NCI-H226 (cell line): ENCODE results near the gene BRMS1L.
"Not testable (repeated sequence)": the region's sequence is repeated elsewhere in the genome, so short reads cannot be mapped to it uniquely, and the experiment has no call there.

Experiments
- DNase-seq: peaks from one replicate; pipeline ENCODE4 v3.0.0-alpha.2; 2015

Gene BRMS1L, protein sequence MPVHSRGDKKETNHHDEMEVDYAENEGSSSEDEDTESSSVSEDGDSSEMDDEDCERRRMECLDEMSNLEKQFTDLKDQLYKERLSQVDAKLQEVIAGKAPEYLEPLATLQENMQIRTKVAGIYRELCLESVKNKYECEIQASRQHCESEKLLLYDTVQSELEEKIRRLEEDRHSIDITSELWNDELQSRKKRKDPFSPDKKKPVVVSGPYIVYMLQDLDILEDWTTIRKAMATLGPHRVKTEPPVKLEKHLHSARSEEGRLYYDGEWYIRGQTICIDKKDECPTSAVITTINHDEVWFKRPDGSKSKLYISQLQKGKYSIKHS

DNA sequence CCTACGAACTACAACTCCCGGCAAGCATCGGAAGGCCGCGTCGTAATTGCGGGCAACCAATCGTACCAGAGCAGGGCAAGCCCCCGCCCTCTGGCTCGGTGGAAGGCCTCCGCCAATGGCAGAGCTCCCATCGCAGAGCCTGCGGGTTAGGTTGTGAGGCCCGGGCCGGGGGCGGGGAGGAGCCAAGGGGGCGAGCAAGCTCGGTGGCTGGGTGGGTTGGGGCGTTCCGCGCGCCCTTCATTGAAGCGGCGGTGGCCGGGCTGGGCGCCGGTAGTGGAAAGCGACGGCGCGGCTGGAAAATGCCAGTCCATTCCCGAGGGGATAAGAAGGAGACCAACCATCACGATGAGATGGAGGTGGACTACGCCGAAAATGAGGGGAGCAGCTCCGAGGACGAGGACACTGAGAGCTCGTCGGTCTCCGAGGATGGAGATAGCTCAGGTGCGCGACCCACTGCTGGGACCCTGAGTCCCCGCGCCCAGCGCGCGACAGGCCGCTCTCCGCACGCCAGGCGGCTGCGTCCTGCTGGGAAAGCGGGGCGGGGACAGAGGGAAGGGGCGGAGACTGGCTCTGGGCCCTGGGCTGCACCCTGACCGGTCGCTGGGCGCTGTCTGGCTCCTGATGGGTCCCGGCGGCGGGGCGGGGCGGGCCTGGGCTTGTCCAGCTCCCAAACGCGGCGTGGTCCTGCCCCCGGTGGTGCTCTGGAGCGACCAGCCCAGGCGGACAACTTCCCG lies at the start of gene BRMS1L:
TSS of gene BRMS1L (plus strand) at position 121 of the 734 bp plus-strand sequence. CDS start at position 300, 179 bp downstream.
- DNase-seq, result peak; percentile 99

DNA sequence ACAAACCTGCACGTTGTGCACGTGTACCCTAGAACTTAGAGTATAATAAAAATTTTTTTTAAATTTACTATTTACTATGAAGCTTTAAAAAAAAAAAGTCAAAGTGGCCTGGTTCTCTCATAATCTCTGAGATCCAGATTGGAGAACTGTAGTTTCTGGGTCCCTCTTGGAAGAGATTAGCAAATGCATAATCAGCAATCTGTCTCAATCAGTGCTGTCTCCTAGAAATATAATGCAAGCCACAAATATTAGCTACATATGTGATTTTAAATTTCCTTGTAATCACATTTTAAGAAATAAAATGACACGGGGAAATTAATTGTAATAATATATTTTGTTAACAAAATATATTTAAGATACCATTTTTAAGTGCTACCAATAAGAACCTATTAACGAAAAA lies 49.3 kb upstream of the BRMS1L start:
- no peak for DNase-seq

DNA sequence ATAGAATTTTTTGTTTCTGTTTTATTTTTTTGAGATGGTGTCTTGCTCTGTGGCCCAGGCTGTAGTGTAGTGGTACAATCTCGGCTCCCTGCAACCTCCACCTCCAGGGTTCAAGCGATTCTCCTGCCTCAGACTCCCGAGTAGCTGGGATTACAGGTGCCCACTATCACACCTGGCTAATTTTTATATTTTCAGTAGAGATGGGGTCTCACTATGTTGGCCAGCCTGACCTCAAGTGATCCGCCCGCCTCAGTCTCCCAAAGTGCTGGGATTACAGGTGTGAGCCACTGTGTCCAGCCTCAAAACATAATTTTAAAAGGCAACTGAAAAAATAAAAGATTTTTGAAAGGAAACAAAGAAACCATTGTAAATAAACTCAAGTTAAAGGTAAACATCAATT lies 48.6 kb upstream of the BRMS1L start:
- not testable (repeated sequence) for DNase-seq

DNA sequence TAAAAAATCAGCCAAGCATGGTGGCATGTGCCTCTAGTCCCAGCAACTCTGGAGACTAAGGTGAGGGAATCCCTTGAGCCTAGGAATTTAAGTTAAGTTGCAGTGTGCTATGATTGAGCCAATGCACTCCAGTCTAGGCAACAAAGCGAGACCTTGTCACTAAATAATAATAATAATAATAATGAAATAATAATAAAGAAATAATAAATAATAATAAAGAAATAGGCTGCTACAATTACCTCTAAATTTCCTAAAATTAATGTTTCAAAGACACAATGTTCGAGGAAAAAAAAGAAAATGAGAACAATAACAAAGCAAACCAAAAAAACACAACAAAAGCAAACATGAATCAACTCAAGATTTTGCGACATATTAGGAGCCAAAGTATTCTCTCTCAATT lies 46.8 kb upstream of the BRMS1L start:
- no peak for DNase-seq

DNA sequence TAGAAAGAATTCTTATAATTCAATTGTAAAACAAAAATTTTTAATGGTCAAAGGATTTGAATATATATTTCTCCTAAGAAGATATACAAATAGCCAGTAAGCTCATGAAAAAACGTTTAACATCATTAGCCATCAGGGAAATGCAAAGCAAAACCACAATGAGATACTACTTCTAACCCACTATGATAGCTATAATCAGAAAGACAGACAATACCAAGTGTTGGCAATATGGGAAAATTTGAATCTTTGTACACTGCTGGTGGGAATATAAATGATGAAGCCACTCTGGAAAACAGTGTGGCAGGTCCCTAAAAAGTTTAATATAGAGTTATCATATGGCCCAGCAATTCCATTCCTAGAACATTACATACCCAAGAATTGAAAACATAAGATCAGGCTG lies 42.4 kb upstream of the BRMS1L start:
- DNase-seq, result no peak

DNA sequence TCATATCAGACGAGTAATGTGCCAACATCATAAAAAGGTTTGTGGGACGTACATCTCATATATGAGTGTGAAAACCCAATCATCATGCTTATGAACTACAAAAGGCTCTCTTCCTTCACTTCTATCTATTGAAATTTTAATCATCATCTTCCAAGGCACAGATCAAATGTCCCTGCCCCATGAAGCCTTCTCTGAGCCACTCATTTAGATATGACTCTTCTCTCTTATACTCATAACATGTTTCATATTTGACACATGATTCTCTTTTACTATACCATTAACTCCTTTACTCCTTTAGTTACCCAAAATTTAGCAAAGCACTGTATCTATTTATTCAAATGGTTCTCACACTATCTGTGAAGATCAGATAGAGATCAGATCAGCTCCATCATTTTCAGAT lies 39.3 kb upstream of the BRMS1L start:
- no peak for DNase-seq

DNA sequence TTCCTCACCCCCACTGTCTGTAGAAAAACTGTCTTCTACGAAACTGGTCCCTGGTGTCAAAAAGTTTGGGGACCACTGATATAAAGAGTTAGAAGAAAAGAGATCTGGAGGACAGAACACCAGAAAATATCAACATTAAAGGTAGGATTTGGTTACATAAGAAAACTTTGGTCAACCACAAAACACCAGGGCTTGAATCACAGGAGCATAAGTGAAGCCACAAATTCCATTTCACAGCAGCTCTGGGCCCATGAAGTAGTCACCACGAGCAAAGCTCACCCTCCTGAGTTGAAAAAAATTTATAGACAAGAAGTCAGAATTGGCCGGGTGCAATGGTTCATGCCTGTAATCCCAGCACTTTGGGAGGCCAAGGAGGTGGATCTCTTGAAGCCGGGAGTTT lies 36.5 kb upstream of the BRMS1L start:
- DNase-seq, result no peak

DNA sequence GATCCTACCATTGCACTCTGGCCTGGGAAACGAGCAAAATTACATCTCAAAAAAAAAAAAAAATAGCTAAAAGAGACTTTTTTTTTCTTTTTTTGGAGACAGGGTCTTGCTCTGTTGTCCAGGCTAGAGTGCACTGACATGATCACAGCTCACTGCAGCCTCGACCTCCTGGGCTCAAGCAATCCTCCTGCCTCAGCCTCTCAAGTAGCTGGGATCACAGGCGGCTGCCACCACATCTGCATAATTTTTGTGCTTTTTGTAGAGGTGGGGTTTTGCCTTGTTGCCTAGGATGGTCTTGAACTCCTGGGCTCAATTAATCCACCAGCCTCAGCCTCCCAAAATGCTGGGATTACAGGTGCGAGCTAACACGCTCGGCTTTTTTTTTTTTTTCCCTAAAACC lies 28.3 kb upstream of the BRMS1L start:
- DNase-seq, result no peak

DNA sequence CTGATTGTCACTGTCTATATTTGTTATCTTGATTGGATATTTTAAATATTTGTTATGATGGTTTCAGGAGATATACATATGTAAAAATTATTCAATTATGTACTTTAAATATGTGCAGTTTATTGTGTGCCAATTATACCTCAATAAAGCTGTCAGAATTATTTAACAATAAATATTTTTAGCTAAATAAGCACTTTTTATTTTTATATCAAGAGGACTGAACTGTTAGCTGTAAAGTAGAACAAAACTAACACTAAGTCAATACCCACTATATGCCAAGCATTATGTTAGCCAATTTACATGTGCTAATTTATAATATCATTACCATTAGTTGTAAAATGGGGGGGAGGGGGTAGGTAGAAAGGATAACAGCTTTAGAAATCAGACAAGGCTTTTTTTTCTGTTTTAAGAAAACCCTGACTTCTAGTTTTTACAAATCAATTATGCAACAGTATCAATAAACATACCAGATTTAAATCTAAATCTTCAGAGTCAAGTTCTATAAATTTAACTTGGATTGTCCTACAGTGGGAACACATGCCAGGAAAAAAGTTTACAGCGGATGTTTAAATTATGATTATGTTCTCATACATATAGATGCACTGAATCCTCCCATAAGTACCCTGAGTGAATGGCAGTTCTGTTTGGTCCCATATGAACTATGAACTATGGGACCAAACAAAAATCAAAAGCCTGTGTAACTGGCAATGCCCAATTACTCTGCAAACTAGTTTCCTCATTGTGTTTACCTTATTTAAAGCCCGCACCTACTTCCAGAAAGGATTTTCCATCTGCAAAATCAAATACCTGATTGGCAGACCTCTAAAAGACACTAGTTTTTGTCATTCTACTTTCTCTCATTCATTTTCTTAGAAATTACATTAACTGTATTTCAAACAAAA lies 19.9 kb upstream of the BRMS1L start:
- DNase-seq, result no peak

DNA sequence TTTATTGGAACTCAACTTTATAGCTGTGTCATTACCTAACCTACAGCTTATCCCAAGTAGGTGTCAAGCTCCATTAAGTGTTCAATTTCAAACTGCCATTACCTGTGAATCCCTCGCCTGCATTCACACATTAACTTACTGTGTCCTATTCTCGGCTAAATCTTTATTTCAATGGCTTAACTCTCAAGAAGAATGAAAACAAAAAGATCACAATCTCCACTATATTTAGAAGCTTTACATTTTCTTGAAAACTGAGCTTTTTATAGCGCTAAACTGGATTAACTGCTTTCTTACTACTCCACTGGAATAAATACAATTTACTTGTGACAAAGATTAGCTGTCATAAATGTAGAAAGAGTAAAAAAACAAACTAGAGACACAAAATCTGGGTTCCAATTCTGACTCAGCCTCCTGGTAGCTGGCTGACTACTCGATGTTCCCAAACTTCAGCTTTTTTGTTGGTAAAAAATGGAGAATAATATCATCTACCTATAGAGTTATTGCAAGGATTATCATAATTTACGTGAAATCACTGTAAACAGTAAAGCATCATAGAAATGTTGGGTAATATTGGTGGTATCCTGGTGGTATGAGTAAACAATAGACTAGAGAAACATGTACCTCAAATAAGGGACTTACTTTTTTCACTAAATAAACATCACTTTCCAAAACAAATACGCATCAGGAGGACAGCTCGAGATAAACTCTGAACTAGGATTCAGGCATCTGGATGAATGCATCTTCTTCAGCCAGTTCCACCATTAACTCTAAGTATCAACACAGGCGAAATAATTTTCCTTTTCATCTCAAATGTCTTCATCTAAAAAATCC lies 18.8 kb upstream of the BRMS1L start:
- DNase-seq, result no peak

DNA sequence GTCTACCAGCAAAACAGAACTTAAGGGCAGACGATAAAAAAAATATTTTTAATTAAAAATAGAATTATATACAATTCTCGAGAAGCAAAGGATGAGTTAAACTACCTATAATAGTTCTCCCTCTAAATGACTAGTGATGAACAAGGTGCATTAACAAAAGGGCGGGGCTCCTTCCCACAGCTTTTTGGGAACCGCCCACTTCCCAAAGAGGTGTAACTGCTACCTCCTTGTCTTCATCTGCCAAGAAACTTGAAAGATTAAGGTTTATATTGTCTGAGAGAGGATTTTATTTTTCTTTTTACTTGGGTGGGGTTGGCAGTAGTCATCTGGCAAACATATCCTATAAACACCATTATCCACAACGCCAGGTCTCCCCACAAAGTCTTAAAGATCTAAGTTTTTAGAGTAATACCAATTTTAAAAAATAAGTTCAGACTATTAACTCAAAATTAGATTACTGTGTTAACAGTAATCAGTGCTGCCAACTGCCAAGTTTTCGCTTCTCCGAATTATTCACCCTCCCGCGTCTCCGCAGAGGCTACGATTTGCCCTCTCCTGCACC lies 18.0 kb upstream of the BRMS1L start:
- peak; percentile 12 for DNase-seq

DNA sequence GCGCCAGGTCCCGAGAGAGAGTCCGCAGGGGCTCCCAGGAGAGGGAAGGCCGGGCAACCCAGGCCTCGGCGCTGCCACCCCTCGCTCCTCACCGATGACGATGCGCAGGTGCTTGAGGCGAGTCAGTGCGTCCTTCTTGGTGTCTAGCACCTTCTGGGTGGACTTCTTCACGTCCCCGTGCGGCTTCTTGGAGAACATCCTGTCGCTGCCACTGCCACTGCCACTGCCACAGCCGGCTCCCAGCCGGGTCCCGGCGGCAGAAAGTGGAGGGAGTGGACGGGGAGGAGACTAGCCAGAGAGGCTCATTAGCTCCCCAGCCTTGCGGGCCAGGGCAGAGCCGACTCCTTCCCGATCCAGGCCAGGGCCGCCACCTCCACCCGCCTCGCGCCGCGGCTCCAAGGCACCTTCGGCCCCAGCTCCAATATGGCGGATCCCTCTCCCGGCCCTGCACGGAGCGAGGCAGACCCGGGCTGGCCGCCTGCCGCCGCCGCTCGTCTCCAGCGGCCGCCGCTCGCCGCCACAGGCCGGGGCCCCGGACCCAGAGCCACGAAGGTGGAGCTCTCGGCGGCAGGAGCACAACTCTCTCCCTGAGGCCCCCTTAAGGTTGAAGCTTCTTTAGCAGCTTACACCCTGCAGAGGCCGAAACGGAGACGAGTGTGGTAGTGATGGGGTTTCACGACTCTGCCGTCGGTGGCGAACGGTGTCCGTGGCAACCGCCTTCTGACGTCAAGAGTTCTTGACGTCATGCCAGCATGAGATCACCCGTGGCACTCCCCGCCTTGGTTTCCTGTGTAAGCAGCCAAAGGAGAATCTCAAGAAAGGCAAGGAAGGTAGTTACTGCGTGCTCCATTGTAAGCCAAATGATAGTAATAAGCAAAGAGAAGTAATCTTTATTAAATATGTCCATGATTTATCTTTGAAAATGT lies 17.2 kb upstream of the BRMS1L start, which contains the start of gene RALGAPA1:
TSS of gene RALGAPA1 (minus strand) at position 658 of the 926 bp plus-strand sequence. CDS start at position 198, 460 bp downstream.
- peak; percentile 96 for DNase-seq

DNA sequence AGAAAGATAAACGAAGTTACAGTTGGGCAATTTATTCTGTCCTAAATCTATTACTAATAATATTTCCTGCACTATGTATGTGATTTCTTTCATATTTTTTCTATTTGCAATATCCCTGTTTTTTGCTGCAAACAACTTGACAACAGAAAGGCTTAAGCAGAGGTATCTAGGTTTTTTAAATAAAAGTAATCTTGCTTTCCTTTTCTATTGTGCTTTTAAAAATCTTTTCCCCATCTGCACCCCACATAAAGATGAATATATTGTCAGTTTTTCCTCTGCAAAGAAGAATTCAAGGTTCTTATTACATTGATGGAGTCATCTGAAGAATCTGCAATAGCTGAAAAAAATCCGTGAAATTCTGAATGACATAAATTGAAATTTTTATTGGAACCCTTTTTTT lies 16.5 kb upstream of the BRMS1L start:
- no peak for DNase-seq

DNA sequence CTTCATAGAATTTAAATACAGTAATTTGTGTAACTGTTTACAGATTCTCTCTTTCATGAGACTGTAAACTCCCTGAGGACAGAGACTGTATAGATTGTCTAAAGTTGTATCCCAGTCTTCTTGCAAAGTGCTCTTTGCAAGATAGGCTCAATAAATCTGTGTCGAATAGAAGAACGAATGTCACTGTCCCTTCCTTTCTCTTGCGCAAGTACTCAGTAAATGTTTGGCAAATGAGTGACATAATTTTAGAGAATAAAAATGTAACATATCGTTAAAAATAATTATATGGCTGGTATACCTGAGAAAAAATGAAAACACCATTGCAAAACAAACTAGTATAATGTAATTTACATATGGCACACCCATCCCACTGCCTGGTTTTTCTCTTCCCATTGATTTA lies 15.2 kb upstream of the BRMS1L start:
- DNase-seq, result no peak

DNA sequence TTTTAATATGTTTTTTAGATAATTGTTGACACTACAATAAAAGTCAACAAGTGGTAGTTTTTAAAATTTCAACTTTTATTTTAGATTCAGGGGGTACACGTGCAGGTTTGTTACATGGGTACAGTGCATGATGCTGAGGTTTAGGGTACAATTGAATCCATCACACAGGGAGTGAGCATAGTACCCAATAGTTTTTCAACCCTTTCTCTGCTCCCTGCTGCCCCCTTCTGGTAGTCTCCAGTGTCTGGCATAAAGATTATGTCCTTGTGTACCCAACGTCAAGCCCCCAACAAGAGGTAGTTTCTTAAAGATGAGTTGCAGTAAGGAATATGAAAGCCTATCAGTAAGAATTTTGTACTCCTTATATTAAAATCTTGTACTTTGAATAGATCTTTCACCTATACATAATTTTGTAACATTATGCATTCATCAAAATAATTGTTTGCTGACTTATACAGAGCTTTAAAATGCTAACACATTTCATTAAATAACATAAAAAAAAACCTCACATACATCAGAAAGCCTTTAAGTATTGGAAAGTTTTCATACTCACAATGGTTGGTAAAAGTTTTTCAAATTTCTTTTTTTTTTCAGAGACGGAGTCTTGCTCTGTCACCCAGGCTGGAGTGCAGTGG lies 11.7 kb upstream of the BRMS1L start:
- DNase-seq, result peak; percentile 20

DNA sequence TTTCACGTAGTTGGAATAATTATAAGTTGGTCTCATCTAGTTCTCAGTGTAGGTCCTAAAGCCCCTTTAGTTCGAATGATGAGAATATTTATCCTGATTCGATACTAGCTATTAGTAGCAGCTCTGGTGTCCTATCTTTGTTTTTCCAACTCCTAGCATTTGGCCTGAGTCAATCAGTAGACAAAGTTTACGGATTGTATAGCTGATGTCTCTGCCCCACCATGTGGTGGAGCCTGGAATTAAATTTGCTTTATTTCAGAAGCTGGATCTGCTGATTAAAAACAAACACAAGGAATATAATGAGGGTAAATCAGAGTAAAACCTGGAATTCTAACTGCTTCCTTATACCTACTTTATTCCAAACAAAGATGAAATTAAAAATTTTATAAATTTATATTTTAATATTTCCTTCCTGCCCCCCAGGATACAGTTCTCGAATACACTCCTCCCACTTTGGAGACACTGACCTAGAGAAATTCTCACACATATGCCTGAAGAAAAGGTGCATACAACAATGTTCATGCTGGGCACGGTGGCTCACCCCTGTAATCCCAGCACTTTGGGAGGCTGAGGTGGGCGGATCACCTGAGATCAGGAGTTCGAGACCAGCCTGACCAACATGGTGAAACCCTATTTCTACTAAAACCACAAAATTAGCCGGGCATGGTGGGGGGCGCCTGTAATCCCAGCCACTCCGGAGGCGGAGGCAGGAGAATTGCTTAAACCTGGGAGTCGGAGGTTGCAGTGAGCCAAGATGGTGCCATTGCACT lies 7.6 kb upstream of the BRMS1L start:
- peak; percentile 22 for DNase-seq

DNA sequence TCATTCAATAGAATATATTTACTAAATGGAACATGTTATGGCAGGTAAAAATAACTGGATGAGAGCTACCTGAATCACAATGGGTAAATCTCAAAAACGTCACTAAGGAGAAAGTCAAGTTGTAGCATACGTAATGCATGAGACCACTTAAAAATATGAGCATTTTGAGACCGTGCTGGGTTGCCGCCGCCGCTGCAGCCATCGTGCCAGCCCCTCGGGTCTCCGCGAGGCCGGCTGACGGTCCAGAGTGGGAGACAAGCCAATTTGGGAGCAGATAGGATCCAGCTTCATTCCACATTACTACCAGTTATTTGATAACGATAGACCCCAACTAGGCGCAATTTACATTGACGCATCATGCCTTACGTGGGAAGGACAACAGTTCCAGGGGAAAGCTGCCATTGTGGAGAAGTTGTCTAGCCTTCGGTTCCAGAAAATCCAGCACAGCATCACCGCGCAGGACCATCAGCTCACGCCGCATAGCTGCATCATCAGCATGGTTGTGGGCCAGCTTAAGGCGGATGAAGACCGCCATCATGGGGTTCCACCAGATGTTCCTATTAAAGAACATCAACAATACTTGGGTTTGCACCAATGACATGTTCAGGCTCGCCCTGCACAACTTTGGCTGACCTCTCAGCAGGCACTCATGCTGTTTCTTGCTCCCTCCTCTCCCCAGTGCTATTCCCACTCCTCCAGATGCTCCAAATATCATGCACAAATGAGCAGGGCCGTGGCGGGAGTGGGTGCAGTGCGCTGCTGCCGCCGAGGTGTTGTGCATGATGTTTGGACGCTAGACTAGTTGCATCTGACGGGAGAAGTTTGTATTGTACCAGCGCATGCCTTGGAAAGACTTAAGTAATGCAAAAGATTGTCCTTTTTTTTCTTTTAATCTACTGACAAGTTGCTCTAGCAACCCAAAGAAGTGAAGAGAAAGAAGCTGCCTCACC lies 6.3 kb upstream of the BRMS1L start:
- DNase-seq, result no peak
